ENCODE data around the gene HLA-DPB1.
"Not testable (repeated sequence)": the region's sequence is repeated elsewhere in the genome, so short reads cannot be mapped to it uniquely, and the experiment has no call there.

Gene HLA-DPB1

DNA sequence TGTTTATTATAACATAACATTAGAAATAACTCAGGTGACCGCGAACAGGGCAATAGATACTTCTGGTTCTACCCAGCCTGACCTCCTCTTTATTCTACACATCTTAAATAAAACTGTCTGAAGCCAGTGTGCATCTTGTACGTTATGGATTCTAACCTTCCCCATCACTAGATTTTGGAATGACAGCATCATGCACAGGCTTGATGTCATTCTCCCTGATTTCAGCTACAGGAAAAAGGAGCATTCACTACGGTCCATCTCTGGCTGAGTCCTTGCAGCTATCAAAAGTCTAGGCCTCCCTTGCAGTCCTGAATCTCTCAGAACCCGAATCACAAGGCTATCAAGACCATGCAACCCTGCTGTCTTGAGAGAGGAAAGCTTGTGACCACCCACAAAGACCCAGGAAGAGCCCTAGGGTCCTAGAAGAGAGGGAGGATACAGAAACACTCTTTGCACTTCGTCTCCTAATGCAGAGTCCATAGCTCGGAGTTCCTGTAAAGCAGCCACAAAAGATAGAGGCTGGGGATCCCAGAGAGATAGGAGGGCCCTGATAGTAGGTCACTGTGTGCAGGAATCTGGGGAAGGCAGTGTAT is 3.2 kb upstream of the HLA-DPB1 start:
- DNase-seq, result no peak

DNA sequence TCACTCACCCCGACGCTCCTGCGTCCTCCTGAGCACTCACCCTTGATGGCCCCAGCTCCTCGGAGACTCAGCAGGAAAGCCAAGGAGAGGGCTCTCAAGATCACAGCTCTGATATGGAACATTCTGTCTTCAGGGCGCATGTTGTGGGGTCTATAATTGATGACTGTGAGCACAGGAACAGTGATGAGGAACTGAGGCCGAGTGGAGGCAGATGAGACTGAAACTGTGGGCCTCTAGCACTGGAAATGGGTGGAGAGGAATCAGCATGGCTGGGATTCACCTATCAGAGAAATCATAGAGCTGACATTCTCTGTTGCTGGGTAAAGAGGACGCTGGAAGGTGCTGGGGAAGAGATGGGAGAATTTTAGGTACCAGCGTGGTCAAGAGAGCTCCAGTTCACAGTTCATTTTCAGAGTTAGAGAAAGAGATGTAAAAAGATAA is 2.3 kb upstream of the HLA-DPB1 start, which contains the start of gene HLA-DPA1:
HLA-DPA1 (minus strand) TSS at position 219 of the 441 bp plus-strand sequence.
- DNase-seq, result no peak

GRCh38 chr6:33075208-33075567 is 602 bp upstream of the HLA-DPB1 start:
- no peak for DNase-seq

DNA sequence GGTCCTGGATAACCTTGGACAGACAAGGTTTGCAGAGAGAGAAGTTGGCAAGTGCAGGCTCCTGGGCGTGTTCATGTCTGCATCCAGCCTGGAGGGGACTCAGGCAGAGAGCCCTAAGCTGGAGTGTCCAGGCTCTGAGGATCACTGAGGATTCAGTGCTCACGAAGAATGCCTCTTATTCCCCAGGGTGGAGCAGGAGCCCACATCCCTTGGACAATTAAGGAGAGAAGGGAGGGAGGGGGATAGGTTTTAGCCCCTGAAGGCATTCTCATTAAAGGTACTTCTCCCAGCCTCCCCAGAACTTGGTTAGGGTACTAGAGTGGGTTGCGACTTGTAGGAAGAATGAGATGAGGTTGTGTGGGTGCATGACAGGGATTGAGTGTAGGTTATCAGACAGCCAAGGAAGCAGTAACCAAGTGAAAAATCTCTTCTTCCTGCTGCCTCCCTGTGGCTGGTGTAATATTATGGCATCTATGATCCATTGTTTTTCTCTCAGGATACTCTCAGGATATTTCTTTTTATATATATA is 680 bp downstream of the HLA-DPB1 start:
- no peak for DNase-seq

- DNase-seq, result no peak
These were observed 2.1 kb downstream of the HLA-DPB1 start for GRCh38 chr6:33077908-33078307.

DNA sequence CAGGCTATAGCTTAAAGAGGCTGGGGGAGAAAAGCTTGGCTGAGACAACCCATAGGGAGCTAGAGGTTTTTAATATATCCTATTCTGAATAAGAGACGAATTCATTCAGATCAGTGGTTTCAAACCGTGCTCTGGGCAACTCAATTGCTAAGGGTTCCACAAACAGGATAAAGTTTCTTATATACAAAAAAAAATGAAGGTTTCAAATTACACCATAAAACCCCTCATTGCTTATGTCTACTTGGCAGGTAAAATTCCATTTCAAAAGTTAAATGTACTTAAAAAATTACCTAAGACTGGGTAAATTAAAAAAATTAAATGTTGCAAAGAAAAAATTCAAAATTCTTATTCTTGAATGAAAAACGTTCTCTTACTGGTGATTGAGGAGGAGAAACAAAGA is 2.7 kb downstream of the HLA-DPB1 start:
- DNase-seq, result no peak

DNA sequence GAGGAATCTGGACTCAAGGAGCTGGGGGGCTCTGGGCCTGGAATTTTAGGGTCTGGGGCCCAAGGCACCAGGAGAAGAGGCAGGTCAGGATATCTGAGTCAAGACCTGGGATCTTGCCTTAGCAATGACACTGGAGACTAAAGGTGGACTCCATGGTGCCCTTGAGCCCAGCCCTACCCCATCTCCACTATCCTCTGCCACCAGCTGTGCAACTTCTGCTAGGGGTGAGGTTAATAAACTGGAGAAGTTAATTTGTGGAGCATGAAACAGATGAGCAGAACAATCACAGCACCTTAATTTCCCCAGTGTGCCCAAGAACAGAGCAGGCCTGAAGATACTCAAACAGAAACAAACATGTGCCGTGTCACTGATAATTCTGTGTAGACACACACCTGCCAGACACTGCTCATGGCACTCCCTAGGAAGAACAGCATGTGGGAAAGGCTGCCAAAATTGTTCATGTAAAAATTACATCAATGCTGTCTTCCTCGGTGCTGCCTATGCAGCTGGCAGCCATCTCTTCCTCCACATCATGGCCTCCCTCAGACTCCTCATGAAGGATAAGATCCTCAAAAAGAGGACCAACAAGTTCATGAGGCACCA is 3.2 kb downstream of the HLA-DPB1 start:
- no peak for DNase-seq

DNA sequence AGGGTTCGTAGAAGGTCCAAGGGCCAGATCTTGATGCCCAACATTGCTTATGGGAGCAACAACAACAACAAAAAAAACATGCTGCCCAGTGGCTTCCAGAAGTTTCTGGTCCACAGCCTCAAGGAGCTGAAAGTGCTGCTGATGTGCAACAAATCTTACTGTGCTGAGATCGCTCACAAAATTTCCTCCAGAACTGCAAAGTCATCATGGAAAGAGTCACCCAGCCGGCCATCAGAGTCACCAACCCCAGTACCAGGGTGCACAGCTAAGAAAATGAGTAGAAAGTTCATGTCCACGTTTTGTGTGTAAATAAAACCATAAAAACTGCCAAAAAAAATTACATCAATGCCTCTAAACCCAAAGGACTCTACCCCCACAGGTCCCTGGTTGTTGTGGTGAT is 3.8 kb downstream of the HLA-DPB1 start:
- no peak for DNase-seq

DNA sequence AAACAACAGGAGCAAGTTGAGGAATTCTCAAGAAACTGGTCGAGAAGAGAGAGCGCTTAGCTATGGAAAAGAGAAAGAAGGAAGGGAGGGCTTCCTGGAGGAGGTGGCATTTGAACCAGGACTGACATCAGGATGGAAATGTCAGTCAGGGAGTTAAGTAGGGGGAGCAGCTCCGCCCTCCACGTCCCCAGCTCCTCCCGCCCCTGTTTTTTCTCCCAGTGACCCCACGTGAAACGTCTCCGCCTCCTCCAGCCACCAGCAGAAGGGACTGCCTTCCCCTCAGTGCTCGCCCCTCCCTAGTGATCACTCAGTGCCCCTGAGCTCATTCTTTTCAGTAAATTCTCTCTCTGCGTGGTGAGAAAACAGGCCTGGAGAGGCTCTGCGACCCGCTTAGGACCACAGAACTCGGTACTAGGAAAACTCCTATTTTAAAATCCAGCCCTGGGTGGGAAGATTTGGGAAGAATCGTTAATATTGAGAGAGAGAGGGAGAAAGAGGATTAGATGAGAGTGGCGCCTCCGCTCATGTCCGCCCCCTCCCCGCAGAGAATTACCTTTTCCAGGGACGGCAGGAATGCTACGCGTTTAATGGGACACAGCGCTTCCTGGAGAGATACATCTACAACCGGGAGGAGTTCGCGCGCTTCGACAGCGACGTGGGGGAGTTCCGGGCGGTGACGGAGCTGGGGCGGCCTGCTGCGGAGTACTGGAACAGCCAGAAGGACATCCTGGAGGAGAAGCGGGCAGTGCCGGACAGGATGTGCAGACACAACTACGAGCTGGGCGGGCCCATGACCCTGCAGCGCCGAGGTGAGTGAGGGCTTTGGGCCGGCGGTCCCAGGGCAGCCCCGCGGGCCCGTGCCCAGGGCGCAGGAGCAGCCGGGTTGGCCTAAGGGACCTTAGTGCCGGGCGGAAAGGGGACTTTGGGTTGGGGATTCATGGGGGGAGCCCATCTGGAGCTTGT is 4.6 kb downstream of the HLA-DPB1 start:
- no peak for DNase-seq

DNA sequence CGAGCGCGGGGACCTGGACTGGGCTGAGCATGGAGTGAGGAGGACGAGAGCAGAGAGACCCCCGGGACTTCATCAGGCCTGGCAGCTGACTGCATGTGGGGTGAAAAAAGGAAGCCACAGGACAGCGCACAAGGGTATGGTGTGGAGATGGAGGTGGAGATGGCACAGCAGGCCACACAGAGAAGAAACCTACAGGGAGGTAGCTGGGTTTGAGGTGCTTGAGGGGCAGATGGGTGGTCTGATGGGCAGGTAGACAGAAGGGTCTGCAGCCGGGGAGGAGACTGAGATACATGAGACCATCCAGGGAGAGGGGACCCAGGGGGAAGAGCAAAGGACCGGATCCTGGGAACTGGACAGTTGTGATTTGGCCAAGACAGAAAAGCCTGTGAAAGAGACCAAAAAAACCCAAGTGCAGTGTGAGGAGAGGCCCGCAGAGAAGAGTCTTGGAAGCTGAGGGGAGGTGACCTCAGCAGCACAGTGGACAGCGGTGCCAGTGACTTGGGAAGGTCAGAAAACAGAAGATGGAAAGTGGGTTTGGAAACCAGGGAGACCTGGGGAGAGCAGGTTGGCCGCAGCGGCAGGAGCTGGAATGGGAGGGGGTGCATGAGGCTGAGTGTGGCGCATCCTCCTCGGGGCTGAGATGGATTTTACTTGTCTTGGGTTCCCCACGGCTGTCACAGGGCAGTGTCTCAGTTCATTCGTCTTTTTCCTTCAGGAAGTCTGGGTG is 5.5 kb downstream of the HLA-DPB1 start:
- DNase-seq, result no peak

DNA sequence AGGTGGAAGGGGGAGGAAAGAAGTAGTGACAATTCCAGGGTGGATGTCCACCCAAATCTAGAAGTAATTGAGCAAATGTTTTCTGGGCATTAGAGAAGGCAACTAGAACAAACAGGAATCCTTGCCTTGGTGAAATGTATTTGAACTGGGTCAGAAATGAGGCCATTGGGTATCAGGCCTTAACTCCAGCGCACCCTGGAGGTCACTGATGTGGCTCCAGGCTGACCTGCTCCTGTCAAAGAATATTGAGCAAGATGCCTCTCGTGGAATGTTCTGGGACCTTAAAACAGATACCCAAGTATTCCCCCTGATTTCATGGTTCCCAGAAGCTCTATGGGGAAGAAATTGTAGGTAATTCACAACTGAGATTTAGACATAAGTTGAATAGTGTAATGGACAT is 6.9 kb downstream of the HLA-DPB1 start:
- no peak for DNase-seq

DNA sequence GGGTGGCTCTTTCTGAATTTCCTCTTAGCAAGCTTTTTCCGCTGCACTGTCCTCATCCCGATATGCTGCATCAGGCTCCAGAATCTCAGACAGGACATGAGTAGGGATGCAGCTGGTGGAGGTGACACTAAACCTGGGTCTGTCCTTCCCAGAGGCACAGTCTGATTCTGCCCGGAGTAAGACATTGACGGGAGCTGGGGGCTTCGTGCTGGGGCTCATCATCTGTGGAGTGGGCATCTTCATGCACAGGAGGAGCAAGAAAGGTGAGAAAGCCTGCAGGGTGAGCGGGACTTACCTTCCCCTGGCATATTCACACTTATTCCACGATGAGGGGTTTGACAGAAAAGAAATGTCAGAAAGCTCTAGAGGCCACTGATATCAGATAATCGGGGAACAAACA is 9.8 kb downstream of the HLA-DPB1 start:
- no peak for DNase-seq

DNA sequence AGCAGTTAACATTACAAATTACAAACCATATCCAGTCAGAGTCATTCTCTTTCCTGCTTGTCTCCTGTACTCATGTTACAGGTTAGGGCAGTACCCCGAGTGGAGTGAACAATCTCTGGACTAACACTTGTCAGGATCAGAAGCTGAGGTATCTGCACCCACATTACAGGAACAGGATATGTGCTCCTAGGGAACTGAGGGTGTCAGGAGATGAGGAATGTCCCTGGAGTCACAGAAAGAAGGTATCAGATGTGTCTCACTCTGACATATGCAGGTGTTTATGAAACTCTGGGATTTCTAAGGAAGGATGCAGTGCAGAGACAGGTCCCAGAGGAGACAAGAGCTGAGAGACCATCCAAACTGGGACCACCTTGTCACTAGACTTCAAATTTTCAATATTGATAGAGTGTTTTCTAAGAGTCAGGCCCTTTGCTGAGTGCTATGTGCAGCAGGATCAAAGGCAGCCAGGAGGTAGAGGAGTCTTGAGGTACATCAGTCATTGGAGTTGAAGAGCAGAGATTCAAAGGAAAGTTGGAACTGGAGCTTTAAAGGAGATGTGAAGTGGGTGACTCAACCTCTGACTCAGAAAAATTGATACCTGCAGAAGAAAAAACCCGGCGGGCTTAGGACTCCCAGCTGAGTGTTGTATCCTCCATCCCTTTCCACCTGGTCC is 12.6 kb downstream of the HLA-DPB1 start:
- DNase-seq, result no peak

GRCh38 chr6:33088931-33089620 is 13.3 kb downstream of the HLA-DPB1 start:
- no peak for DNase-seq

GRCh38 chr6:33091957-33092356 is 16.2 kb downstream of the HLA-DPB1 start:
- peak; percentile 50 for DNase-seq

DNA sequence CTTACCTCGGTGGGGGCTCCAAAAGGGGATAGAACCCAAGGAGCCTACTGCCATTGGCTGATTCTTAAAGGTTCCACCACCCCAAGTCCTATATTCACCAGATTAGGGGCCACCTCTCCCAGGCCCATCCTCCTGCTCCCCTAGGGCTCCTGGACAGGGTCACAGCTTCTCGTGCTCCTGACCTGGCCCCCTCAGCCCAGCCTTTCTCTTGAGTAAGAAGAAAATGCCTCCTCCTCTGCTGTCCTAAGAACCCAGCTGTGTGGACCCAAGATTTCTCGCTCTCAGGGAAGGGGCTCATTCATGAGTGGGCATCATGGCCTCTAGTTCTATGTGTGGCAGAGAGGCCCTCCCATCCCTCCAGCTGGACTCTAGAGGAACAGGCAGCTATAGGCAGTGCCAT is 16.6 kb downstream of the HLA-DPB1 start:
- no peak for DNase-seq

DNA sequence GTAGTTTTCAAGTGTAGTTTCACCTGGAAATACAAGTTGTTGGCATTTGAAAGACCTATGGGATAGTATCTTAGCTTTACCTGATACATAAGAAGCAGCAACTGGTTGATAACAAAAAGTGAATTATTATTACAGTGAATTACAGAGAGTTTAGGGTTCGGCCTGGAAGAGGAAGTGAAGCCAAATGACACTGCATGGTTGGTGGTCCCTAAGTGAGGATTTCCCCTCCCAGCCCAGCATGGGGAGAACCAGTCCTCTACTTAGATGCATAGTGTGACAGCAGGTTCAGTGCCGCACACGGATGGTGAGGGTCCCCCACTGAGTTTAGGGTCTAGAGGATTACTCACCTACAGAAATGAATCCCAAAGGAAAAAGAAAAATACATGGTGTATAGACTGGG is 18.1 kb downstream of the HLA-DPB1 start:
- DNase-seq, result no peak

GRCh38 chr6:33095681-33096080 is 19.9 kb downstream of the HLA-DPB1 start:
- no peak for DNase-seq

- not testable (repeated sequence) for DNase-seq
These were observed 25.4 kb downstream of the HLA-DPB1 start for GRCh38 chr6:33101121-33101737.

DNA sequence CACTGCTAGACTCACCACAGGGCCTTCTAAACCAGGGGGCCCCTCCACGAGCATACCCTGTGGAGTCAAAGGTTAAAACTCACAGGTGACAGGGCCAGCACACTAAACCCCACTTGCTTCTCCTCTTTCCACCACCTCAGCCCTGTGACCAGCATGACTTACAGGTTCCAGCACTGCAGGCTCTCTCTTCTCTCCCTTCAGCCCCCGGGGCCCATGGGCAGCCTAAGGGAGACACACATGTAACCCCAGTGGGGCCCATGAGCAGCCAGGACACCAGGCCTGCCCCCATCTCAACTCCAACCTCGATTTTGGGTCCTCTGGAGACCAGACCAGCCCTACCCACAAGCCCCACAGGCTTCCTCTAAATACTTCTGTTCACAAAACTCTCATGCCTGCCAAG is 28.0 kb downstream of the HLA-DPB1 start:
- no peak for DNase-seq

DNA sequence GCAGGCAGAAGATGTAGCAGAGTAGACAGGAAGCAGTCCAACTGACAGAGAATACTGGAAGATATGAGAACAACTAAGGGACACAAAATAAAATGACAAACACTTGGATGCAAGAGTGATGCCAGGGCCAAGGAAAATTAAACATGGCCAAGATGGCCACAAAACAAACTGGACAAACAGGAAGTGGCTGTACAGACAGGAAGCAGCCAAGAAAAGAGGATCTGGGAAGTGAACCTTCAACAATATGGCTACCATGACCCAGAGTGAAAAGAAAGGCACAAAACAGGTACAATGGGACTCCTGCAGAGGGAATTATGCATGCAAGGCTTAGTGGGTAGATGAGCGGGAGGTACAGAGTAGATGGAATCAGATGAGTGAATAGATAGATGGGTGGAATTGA is 29.1 kb downstream of the HLA-DPB1 start:
- no peak for DNase-seq
